Measurements from ENCODE around the gene NVL.
"Not testable (repeated sequence)": the region's sequence is repeated elsewhere in the genome, so short reads cannot be mapped to it uniquely, and the experiment has no call there.

Gene NVL

DNA sequence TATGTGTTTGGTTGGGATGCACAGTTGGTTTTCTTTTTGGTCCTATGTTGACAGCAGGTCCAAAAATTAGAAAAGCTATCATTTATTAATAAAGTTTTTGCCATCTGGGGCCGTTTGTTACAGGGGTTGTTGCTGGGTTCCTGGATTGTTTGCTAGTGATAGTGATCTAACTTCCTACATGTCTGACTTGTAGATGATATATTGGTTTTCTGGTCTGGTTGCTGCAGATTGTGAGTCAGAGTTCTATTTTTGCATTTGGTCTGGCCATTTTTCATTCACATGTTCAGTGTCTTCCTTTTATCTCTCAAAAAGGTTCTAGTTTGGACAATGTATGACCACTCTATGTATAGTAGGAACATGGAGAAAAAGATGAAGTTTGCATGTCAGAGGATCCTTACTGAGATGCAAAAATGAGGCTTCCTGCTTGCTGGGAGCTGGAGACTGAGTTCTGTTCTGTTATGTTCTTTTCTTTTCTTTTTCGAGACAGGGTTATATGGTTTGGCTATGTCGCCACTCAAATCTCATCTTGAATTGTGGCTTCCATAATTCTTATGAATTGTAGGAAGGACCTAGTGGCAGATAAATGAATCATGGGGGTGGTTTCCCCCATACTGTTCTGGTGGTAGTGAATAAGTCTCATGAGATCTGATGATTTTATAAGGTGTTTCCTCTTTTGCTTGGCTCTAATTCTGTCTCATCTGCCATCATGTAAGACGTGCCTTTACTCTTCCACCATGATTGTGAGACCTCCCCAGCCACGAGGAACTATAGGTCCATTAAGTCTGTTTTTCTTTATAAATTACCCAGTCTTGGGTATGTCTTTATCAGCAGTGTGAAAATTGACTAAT lies 4.2 kb upstream of the NVL start:
- DNase-seq = no peak

DNA sequence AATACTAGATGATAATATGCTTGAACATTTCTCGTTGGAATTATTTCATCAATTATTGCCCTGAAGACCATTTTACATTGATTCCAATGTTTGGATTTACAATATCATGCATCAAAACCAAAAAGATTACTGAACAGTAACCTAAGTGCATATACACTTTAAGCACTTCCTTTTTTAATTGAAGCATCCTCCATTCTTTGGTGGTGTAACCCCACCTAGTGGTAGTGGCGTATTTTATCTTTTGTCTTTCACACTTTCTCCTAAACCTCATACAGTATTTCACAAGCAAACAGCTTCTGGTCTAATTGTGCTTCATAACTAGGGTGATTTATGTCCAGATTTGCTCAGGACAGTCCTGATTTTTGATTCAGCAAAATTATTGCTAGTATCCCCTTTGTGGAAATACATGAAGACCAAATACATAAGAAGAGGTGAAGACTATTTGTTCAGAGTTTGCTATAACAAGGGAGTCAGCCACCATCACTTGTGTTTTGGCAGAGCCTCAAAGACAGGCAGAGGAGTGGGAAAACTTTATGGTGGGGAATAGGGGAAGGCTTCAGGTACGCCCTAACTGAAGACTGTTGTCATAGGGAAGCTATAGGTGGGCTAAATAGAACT lies 3.4 kb upstream of the NVL start:
- DNase-seq = peak; percentile 20 to 75

DNA sequence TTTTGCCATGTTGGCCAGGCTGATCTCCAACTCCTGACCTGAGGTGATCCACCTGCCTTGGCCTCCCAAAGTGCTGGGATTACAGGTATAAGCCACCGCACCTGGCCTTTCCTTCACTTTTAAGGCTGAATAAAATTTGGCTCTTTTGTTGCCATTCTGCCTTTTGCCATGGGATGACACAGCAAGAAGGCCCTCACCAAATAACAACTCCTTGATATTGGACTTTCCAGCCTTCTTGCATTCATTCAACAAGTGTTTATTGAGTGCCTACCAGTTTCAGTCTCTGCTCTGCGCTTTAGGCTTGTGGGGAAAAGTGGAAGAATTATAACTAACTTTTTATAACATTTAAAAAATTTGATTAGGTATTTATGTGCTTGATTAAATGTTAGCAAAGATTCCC lies 1.9 kb upstream of the NVL start:
- DNase-seq = no peak

DNA sequence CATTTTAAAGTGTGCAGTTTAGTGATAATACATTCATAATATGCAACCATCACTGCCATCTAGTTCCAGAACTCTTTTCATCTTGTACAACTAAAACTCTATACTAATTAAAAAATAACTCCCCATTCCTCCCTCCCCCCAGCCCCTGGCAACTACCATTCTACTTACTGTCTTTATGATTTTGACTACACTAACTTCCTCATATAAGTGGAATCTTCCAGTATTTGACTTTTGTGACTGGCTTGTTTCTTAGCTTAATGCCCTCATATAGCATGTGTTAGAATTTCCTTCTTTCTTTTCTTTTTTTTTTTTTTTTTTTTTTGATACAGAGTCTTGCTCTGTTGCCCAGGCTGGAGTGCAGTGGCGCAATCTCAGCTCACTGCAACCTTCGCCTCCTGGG lies 1.4 kb upstream of the NVL start:
- no peak for DNase-seq

DNA sequence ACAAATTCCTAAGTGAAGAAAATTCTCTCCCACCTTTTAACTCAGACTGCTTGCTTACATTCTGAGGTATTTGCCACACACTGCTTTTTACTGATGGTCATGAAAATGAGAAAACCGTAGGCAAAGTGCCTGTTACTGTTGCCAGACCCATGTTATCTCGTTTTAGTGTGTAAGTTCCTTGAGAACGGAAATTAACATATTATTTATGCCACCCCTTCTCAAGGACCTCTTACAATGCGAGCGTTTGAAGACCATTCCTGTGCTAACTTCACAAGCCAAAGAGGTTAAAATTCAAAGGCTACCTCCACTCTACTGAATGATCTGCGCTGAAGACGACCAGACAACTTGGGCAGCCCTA lies 509 bp downstream of the NVL start:
- no peak for DNase-seq

DNA sequence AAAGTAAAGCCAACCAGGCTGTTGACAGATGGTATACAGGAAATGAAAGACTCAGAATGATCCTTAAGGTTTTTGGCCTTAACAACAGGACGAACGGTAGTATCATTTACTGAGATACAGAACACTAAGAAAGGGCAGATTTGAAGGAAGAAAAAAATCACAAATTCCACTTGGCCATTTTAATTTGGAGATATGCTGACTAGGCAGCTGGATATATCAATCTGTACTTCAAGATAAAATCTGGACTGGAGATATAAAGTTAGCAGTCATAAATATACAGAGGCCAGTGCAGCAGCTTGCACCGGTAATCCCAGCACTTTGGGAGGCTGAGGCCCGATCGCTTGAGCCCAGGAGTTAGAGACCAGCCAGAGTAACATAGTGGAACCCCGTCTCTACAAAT lies 1.3 kb downstream of the NVL start:
- DNase-seq = no peak

DNA sequence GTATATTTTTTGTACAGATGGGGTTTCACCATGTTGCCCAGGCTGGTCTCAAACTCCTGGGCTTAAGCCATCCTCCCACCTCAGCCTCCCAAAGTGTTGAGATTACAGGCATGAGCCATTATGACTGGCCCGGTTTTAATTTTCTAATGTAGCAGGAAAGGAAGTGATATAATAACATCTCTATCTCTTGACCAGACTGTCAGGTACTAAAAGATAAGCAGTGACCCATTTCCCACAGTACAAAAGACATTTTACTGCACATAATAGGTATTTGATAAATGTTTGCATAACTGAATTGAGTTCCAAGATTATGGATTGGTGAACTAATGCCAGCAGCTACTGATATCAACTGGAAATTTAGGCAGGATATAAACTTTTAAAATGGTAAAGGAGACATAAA lies 4.0 kb downstream of the NVL start:
- no peak for DNase-seq

DNA sequence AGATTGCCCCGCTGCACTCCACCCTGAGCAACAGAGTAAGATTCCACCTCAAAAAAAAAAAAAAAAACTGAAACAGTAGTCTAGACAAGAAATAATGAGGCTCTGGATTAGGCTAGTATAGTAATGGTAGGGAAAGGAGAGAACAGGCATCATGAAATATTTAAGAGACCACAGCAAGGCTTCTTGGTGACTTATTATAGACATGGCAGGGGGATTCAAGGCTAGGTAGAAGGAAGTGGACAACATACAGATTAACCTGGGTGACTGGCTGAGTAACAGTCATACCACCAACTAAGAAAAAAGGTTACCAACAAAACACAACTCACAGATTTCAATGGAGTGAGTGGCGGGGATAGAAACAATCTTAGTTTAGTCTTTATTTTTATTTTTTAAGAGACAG lies 8.3 kb downstream of the NVL start:
- no peak for DNase-seq

DNA sequence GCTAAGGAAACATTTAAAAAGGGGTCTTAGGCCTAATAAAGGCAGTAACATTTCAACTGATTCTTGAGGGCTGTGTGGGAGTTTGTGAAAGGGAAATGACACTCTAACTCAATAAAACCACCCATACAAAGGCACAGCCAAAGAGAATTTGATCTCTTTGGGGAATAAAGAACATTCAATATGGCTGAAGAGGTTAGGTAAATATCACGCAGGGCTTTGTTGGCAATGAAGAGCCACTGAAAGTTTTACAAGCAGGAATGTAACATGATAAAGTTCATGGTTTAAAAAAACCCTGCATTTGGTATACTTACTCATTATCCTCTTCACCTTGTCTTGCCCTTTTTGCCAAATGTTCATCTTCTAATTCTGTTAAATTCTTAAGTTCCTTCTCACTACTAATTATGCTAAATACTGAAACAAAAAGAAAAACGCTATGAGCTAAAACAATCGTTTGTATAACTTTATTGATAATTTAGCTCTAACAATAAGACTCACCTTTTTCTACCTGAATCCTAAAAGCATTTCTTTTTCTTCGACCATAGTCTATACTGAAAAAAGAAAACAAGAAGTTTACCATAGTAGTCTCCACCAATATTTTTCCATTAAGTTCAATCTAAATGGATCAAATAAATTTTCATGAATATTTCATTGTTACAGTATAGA lies 12.5 kb downstream of the NVL start:
- no peak for DNase-seq

DNA sequence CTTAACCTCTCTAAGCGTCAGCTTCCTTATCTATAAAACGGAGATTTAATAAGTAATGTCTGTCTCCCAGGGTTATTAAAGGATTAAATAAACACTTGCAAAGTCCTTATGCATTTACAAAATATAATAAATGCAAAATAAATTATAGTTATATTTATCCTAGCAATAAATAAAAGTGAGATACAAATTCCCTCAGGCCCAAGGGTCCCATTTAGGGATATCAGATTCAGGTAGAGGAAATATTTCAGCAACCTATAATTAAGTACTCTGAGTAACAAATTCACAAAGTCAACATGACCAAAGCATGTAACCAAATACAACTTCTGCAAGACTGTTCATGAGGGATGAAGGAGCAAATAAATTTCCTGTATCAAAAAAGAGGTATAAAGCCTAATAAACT lies 17.9 kb downstream of the NVL start:
- no peak for DNase-seq

DNA sequence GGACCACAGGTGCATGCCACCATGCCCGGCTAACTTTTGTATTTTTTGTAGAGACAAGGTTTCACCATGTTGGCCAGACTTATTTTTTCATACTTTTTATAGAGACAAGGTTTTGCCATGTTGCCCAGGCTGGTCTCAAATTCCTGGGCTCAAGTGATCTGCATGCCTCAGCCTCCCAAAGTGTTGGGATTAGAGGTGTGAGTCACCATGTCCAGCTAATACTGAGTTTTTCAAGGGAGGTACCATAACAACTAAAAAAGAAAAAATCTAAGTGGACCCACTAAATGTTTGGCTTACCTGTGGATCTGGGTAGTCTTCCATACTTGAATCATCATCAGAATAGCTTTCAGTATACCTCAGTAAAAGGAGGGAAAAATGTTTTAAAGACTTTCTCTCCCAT lies 18.5 kb downstream of the NVL start:
- not testable (repeated sequence) for DNase-seq

DNA sequence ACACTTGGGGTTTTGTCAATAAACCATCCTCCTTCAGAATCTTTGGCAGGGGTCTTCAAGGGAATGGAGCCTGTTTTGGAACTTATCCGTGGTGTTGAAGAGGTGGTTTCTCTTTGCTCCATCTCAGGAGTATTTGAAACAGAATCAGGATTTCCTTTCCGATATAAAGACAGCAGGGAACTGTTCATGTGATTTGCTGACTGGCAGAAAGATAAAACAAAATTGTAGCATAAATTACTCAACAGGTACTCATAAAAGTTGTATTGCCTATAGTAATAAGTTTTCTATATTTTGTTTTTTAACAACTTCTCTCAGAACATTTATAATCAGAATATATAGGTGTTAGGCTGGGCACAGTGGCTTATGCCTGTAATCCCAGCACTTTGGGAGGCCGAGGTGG lies 21.9 kb downstream of the NVL start:
- no peak for DNase-seq

DNA sequence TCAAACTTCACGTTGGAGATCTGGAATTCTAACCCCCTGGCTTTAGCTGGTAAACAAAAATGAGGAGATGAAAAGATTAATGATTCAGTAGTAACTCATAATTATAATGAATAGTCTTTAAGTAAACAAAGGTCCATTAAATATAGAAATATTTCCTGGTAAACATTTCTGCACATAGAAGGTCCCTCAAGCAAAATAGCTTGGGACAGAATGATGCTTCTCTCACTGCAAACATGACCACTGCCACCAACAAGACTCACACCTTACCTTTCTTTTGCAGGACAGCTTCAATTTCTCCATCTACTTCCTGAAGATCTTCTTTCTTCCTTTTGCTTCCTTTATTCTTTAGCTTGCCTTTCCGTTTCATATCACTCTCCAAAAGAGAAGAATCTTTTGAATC lies 25.2 kb downstream of the NVL start:
- DNase-seq = no peak

DNA sequence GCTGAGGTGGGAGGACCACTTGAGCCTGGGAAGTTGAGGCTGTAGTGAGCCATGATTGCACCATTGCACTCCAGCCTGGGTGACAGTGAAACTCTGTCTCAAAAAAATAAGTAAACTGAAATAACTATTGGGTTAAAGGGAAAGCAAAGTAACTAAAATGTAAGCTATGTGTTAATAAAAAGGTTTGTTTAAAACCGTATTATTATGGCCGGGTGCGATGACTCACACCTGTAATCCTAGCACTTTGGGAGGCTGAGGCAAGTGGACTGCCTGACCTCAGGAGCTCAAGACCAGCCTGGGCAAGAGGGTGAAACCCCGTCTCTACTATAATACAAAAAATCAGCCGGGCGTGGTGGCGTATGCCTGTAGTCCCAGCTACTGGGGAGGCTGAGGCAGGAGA lies 27.0 kb downstream of the NVL start:
- no peak for DNase-seq

DNA sequence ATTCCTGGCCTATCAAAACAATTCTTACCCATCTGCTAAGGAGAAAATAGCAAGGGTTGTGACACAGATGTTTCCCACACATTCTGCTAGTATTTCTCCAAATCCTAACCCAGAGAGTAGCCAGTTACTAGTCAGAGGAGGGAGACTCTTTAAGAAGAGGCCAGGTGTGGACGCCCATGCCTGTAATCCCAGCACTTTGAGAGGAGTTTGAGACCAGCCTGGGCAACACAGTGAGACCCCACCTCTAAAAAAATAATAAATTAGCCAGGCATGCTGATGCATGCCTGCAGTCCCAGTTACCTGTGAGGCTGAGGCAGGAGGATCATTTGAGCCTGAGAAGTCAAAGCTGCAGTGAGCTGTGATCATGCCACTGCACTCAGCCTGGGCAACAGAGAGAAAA lies 28.6 kb downstream of the NVL start:
- no peak for DNase-seq

DNA sequence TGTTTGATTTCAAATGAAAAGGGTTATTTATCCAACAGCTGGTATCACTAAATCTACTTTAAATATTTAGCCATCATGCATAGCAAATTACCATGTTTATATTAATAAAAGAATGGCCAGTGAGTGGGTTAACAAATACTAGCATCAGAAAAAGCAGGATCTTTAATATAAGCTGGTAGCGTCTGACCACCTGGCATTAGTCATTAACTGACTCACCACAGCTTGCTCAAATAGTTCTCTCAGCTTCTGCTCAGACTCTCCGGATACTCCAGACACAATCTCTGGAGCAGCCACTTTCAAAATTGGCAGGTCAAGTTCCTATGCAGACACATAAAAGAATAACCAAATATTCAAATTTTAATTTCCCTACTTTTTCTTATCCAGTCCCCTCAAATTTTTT lies 29.6 kb downstream of the NVL start:
- no peak for DNase-seq

DNA sequence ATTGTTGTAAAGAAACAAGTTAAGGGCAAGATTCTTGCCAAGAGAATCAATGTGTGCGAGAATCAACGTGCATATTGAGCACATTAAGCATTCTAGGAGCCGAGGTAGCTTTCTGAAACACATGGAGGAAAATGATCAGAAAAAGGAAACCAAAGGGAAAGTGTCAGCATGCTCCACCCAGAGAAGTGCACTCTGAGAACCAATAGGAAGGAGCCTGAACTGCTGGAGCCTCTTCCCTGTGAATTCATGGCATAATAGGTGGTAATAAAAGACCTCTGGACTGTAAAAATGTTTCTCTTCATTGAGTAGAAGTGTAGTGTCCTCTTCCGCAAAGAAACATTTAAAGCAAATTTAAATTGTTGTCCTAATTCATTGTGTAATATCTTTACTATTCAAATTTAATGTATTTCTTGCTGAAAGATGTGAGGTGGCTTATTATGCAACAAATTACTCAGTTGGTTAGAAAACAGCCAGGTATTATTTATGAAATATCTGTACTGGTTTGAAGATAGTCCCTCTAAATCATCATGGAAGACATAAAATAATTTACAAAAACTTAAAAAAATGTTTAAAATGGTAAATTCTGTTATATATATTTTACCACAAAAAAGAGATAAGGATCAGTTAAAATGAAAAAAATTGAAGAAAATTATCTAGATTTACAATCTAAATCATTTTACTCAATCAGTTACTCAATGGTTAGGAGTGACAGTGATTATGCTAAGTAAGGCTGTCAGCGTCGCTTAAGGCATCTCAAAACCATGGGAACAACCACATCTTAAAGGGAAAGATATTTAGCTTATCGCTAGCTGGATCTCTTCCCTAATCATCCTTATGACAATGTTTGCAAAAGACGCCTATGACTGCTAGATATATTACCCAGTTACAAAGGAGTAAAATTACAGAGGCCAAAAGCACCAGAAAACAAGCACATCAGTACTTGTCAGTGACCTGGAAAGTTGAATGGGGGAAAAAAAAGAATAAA lies 31.3 kb downstream of the NVL start:
- no peak for DNase-seq

DNA sequence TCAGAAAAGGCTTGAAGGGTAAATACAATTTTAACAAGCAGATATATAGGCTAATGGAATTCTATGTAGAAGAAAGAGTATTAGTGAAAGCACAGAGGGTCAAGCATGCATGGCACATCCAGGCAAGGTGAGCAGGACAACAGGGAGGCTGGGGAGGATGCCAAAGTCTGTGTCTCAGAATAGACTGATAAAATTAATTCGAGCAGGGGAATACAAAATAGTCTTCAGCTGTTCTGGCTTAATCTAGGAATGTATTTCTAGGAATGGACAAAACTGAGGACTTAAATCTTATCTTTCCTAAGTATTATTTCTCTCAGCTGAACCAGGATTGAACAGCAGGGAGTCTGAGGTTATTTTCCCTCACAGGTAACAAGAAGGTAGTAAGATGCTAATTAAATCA lies 35.2 kb downstream of the NVL start:
- no peak for DNase-seq

DNA sequence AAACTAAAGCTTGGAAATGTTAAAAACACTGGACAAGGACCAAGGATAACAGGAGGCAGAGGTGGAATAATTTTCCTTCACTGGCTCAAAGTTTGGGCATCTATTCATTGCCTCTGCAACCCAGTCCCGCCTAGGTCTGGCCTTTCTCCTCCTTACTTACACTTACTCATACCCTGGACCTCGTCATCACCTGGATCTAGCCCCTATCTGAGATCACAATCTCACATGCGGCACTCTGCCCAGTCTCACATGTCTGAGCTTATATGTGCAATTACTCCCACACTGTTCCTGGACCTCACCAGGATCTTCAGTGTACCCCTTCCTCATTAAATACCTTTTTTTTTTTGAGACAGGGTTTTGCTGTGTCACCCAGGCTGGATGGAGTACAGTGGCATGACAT lies 37.6 kb downstream of the NVL start:
- no peak for DNase-seq

DNA sequence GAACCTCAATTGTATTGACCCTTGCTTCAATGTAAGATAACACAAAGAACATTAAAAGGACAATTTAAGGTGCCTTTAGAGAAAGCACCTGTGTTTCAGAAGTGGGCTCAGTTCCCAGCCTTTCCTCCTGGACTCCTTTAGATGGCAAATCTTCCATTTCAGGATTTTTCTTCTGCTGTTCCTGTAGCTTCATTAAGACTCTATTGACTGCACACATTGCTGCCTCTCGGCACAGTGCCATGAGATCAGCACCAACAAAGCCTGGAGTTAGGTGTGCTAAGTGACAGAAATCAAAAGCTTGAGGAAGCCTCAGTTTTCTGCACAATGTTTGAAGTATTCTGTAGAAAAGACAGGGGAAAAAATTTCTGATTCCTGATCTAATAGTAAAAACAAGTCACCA lies 40.6 kb downstream of the NVL start:
- DNase-seq = no peak

DNA sequence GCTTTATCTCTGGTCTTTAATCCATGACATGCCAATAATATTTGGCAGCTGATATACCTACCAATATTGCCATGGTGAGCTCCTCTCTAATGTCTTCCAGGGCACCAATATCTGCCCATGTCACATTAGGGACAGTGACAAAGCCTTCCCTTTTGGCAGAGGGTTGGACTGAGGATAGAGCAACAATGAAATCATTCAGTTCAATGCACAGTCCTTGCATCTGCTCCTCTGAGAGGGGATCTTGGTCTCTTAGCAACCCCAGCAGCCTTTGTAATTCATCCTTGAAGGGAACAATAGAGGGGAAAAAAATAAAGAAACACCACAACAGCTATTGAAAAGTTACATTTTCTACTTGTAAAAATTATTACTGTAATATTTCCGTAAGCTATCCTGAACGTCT lies 42.3 kb downstream of the NVL start:
- no peak for DNase-seq

DNA sequence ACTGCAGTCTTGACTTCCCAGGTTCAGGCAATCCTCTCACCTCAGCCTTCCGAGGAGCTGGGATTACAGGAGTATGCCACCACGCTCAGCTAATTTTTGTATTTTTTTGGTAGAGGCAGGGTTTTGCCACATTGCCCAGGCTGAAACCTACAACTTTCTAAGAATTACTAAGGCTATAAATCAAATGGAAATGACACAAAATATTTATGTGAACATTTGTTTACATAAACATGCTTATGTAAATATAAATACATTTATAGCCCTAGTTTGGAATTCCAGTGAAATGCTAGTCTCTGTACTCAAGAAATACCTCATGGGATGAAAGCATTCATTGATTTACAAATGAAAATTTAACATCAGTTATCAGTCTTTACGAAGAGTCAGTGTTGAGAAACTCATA lies 47.8 kb downstream of the NVL start:
- no peak for DNase-seq

DNA sequence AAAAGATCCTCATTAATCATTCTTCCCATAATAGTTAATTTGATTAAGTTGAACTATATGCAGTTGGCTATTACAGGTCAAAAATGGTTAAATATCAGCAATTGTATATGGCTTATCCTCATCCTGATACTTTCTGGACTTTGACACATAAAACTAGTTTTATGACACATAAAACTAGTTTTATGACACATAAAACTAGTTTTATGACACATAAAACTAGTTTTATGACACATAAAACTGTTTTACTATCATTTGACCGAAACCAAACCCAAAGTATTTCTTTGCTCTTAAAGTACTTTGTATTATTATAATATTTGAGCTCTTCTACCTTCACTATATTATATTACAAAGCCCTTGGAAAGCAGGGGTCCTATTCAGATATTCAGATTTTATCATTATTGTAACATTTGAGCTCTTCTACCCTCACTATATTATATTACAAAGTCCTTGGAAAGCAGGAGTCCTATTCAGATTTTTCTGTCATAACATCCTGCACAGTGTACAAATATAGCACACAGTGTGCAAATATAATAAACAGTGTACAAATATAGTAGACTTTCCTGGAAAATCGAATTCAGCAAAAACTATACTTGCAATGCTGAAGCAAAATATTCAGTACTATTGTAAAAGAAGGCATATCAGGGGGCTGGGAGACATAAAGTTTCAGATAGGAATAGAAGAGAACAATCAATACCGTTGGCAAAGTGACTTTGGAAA lies 53.0 kb downstream of the NVL start:
- DNase-seq = no peak

Data from CD4-positive, alpha-beta T cell treated with Interleukin-4 for 1 hour (primary cell).